ENCODE data around the gene FCGR2B.
A peak's percentile ranks its signal among the peaks of the same experiment; 100 is the strongest.
"Not testable (repeated sequence)": the region's sequence is repeated elsewhere in the genome, so short reads cannot be mapped to it uniquely, and the experiment has no call there.

The FCGR2B gene

GRCh38 chr1:161662684-161663339 is at the start of gene FCGR2B:
Gene FCGR2B, plus strand, starts transcription at chr1:161663143. Its CDS starts 99 bp downstream, at chr1:161663242.
- DNase-seq (ENCODE audit: low read depth), result not testable (repeated sequence)

GRCh38 chr1:161616417-161616816 is 46.5 kb upstream of the FCGR2B start:
- not testable (repeated sequence) for DNase-seq (ENCODE audit: low read depth)

- DNase-seq (ENCODE audit: low read depth), result not testable (repeated sequence)
Observed at GRCh38 chr1:161618517-161618916, 44.4 kb upstream of the FCGR2B start.

GRCh38 chr1:161620399-161620798 is 42.5 kb upstream of the FCGR2B start:
- not testable (repeated sequence) for DNase-seq (ENCODE audit: low read depth)

- peak; percentile 33 for DNase-seq (ENCODE audit: low read depth)
Observed at GRCh38 chr1:161621181-161622000, 41.6 kb upstream of the FCGR2B start.

- not testable (repeated sequence) for DNase-seq (ENCODE audit: low read depth)
Observed at GRCh38 chr1:161622054-161622453, 40.9 kb upstream of the FCGR2B start.

GRCh38 chr1:161623401-161624051 is 39.4 kb upstream of the FCGR2B start:
- not testable (repeated sequence) for DNase-seq (ENCODE audit: low read depth)

GRCh38 chr1:161624605-161625004 is 38.3 kb upstream of the FCGR2B start:
- DNase-seq (ENCODE audit: low read depth), result not testable (repeated sequence)

- not testable (repeated sequence) for DNase-seq (ENCODE audit: low read depth)
Observed at GRCh38 chr1:161626445-161627146, 36.3 kb upstream of the FCGR2B start.

- DNase-seq (ENCODE audit: low read depth), result not testable (repeated sequence)
Observed at GRCh38 chr1:161630128-161630742, 32.7 kb upstream of the FCGR2B start.

- no peak for DNase-seq (ENCODE audit: low read depth)
Observed at GRCh38 chr1:161631076-161631475, 31.9 kb upstream of the FCGR2B start, which contains the start of gene FCGR3B. Gene FCGR3B, minus strand, starts transcription at chr1:161631176. Its CDS starts 82 bp downstream, at chr1:161631094.

GRCh38 chr1:161634993-161635392 is 27.9 kb upstream of the FCGR2B start:
- DNase-seq (ENCODE audit: low read depth), result not testable (repeated sequence)

- DNase-seq (ENCODE audit: low read depth), result not testable (repeated sequence)
Observed at GRCh38 chr1:161636189-161636782, 26.7 kb upstream of the FCGR2B start.

GRCh38 chr1:161636976-161637375 is 26.0 kb upstream of the FCGR2B start:
- DNase-seq (ENCODE audit: low read depth), result not testable (repeated sequence)

- DNase-seq (ENCODE audit: low read depth), result not testable (repeated sequence)
Observed at GRCh38 chr1:161638251-161638993, 24.5 kb upstream of the FCGR2B start.

- DNase-seq (ENCODE audit: low read depth), result not testable (repeated sequence)
Observed at GRCh38 chr1:161639203-161639602, 23.7 kb upstream of the FCGR2B start.

GRCh38 chr1:161642697-161643096 is 20.2 kb upstream of the FCGR2B start:
- not testable (repeated sequence) for DNase-seq (ENCODE audit: low read depth)

GRCh38 chr1:161643481-161644208 is 19.3 kb upstream of the FCGR2B start:
- not testable (repeated sequence) for DNase-seq (ENCODE audit: low read depth)

GRCh38 chr1:161644855-161645254 is 18.1 kb upstream of the FCGR2B start:
- DNase-seq (ENCODE audit: low read depth), result not testable (repeated sequence)
